SHP77 treated with DMSO at 0.1 percent for 48 hours (cell line): ENCODE results near the gene COTL1.

Experiments used
- DNase-seq: peaks from one replicate; lab custom pipeline; 2025; lab: John Stamatoyannopoulos, UW

COTL1 gene

DNA sequence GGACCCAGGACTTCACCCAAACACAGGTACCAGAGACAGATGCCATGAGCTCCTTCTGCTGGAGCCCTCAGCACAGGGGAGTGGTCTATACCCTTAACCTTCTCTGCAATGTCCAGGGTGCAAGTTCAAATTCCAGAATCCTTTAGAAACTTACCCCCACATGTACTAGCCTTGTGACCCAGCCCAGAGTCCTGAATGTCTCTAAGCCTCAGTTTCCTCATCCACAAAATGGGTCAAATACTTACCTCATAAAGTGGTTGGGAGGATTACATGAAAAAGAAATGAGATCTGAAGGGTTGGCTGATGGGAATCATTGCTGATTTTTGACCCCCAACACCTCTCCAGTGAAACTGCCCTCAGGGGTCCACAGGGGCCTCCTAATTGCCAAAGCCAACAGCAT is 21.7 kb downstream of the COTL1 start:
- DNase-seq = no peak

DNA sequence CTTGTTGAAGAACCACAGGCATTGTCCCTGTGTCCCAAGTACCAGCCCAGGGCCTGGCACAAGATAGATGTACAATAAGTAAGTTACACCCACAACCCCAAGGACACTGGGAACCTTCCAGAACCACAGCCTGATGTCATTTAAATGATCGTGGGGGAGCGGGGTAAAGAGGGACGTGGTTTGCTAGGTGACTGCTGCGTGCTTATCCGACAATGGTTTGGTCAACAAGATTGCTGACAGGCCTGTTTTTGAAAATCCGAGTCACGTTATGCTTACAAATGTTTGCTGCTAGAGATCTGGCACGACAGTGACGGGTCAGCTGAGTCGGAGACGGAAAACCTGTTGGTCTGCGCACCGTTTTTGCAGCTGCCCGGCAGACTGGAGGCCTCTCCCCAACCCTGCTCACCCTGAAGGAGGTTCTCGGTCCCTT is 22.8 kb downstream of the COTL1 start:
- DNase-seq = no peak

DNA sequence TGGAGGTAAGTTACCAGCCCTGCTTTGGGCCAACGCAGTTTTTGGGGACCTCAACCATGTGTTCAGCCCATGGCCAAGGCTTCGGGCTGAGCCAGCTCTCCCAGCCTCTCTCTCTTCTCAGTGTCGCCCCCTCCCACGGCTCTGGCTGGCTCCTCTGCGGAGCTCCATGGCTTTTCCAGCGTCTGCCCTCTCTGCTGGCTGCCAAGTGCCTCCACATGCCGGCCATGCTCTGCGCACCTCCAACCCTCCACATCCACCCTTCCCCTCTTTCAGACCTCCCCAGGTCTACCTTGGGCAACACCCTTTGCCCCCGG is 23.2 kb downstream of the COTL1 start:
- DNase-seq = no peak

DNA sequence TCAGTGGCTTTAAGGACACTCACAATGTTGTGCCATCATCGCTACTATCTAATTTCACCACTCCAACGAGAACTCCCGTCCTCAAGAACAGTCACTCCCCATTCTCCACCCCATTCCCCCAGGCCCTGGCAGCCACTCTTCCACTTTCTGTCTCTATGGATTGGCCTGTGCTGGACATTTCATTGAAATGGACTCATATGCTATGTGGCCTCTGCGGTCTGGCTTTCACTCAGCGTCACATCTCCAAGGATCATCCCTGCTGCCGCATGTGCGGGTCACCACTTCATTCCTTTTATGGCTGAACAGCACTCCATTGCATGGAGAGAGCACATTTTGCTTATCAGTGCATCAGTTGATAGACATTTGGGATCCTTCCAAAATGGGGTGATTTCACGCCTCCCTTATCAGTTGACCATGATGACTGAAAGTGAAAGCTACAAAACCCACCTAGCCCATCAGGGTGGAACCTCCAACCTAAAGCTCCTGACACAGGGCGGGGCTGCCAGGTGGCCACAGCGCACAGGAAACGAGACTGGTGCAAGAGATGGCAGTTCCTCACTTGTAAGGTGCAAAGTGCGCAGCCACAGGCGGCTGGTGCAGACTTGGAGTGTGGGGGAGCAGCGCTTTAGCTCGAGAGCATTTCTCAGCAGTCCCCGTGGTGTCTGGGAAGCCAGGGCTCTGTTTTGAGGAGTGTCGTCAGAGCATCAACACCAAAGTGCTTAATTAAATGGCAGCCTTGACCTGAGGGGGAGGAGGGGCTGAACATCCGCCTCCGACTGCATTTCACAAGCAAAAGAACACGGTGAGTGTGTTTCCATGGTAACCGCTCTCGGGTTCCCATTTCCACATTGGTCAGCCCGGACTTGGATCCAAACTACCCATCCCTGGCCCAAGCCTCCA is 23.8 kb downstream of the COTL1 start:
- DNase-seq = no peak

DNA sequence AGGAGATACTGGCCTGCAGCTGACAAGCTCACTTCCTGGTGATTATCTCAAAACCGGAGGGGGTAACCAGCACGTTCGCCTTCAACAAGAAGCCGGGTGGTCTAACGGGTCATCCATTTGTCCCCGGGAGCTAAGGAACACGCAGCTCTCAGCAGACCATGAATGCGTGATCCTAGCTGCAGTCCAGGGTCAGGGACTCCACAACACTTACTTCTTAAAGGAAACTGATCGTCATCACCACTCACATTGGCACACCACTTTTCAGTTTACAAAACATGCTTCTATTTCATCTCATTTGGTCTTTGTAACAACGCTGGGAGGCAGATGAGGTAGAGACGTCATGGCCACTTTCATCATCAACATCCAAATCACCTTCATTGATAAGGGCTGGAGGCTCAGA is 25.2 kb downstream of the COTL1 start:
- DNase-seq = no peak

DNA sequence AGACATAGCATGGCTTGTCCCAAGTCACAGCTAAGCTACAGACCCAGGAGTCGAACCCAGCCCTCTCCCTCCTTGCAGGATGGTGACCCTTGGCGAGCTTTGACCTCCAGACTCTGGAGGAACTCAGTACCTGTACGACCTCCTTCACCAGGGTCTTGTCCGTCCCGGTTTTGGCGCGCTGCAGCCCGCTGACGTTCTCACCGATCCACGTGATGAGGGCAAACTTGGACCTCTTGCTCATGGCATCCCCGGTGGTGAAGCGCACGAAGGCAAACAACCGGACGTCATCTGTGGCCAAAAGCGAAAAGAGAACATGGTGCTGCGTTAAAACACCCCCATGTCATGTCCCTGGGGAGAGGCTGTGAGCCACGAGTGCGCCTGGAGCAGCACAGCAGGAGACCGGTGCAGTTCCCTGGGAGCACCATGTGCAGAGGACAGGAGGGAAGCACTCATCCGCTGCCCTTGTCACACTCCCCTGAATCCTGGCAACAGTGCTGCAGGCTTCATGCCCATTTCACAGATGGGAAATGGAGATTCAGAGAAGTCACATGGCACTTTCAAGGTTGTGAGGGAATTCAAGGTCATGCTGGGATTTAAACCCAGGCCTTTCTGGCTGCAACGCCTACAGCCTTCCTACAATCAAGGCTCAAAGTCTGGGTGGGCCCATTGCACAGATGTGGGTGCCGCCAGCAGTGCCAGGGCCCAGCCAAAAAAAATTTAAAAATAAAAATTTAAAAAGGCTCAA is 27.7 kb downstream of the COTL1 start:
- no peak for DNase-seq

DNA sequence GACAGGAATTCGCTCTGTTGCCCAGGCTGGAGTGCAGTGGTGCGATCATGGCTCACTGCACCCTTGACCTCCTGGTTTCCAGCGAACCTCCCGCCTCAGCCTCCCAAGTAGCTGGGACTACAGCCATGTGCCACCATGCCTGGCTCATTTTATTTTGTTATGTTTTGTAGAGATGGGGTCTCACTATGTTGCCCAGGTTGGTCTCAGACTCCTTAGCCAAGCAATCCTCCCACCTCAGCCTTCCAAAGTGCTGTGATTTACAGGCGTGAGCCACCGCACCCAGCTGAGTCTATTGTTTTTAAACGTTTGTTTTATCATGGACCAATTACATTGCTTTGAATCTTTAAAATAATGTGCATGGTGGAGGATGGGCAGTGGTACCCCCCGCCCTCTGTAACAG is 28.9 kb downstream of the COTL1 start:
- no peak for DNase-seq

DNA sequence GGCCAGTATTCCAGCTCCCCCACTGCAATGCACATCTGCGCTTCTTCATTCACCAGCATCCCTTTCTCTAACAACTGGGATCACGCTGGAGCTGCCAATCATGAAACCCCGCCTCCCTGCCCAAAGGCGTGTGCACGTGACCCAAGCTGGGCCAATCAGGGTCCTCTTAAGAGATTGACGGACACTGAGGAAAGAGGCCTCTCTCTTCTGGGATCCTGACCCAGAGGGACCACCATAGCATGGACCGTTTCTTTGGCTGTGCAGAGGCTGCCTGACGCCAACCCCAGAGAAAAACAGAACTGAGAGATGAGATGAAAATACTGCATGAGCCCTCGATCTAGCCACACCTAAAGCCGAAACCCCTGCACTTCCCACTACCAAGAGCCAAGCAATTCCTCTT is 32.0 kb downstream of the COTL1 start:
- no peak for DNase-seq

DNA sequence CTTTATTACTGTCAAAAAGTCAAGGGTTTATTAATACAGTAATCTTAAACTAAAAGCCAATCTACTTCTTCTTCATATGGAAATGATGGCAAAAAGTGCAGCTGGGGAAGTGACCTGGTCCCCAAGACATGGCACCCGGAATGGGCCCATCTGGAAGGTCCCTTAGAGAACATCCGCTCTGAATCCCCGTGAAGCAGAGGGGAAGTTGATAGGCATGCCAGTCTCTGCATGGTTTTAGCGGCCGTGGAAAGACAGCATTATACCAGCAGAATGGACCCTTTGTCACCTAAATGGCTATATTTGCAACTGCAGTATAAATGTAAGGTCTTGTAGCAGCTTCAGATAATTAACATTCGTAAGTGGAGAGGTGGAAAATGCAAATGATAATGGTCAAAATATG is 32.4 kb downstream of the COTL1 start:
- no peak for DNase-seq

DNA sequence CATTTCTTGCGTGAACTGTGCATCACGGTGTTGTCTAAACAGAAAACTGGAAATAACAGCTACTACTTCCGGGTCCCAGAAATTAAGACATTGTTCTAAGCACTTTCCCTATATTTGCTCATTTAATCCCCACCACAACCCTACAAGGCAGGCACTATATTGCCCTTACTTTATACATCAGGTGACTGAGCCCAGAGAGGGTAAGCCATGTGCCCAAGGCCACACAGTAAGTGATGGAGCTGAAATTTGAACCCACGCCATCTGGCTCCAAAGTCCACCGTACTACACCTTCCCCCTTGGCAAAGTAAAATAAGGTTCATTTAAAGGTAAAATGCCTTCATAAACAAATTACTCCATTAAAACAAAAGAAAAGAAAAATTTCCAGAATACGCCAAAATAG is 33.2 kb downstream of the COTL1 start:
- DNase-seq = no peak

DNA sequence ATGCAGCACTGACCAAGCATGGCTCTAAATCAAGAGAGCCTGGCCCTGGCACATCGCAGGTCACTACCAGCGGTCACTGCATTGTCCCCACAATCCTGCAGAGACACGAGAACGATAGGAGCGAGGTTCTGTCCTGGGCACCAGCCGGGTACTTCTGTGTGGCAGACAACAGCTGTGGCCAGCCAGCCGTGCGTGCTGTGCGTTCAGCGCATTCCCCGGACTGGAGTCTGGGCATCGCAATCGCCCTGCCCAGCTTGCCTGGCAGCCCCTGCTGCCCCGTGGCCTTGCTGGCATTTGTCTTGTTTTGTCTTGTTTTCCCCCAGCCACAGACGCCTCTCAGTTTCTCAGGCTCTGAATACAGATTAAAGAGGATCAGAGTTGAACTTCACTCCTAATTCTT is 33.9 kb downstream of the COTL1 start:
- DNase-seq = no peak

DNA sequence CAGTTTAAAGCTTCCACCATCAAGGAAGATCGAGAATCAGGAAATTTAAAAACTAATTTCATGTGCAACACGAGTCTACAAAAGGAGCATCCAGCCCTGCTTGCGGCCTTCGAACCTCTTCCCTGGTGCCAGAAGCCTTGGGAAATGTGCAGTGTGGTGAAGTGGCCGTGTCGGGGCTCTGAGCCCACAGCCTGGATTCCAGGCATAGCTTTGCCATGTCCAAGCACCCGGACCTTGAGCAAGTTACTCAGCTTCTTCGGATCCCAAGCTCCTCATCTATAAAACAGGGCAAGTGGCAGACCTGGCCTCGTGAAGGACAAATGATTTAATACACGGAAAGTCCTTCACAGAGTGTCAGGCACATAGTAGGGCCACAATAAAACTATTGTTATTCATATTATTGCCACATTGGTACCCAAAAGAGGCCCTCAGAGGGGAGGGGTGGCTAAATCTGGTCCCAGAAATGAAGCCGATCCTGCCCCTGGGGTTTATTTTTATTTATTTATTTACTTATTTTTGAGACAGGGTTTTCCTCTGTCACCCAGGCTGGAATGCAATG is 34.8 kb downstream of the COTL1 start:
- no peak for DNase-seq

DNA sequence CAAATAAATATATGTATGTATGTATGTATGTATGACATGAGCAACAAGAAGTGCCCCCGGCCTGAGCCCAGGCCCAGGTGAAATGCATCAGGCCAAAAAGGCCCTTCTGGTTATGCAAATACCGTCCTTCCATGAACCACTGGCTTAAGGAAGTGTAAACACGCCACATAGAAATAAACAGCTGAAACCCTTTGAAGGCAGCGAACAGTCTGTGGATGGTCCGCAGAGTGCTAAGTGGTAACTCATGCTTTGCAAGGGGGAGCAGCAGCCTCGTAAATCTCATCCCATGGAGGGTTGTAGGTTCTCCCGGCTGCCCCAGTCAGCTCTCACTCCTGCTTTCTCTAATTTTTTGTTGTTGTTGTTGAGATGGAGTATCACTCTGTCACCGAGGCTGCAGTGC is 36.7 kb downstream of the COTL1 start:
- DNase-seq = no peak

DNA sequence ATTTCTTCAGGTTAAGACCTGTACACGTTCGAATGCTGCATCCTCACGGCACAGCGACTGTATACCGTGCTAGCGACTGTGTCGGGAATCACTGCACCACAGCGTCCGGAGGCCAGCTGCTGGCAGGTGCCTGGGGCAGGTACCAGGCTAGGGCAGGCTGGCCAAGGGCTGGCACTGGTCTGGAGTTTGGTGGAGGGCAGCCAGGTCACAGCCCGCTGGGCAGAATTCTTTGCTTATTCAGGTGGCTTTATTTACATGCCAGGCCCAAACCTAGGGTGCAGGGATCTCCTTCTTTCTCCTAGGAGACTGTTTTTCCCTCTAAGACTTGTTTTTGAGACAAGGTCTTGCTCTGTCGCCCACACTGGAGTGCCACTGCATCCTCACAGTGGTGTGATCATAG is 37.9 kb downstream of the COTL1 start:
- DNase-seq = no peak

DNA sequence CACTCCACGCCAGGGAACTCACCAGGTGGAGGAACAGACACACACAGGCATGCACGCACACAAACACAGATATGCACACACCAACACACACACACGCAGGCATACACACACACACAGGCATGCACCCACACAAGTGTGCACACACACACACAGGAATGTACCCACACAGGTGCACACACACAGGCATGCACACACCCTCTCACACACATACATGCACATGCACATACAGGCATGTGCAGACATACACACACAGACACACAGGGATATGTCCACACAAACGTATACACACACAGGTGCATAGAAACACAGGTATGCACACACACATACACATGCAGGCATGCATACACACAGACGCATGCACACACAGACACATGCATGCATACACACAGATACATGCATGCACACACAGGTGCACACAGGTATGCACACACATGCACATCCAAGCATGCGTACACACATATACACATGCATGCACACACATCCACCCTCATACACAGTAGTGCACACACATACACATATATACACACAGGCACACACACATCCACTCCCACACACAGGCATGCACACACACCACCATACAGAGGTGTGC is 39.2 kb downstream of the COTL1 start:
- DNase-seq = no peak

DNA sequence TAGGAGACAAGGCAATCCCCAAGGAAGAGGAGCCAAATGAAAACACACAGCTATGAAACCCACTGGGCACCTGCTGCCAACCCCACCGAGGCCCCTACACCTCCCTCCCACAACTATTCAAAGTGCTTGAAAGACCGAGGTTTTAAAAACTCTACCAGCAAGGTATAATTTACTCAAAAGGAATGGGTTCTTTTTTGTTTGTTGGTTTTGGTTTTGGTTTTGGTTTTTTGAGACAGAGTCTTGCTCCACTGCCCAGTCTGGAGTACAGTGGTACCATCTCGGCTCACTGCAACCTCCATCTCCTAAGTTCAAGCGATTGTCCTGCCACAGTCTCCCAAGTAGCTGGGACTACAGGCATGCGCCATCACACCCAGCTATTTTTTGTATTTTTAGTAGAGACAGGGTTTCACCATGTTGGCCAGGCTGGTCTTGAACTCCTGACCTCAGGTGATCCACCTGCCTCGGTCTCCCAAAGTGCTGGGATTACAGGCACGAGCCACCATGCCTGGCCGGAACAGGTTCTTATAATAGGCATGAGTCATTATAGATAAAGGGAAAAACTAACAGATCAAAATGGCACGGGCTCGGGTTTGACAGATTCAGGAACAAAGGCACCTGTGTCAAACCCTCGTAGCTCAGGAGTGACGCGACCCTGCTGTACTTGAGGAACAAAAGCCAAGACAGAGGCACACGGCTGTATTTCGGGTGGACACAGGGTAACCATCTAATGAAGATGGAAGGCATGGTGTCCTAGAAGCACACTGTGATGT is 40.7 kb downstream of the COTL1 start:
- DNase-seq = no peak

DNA sequence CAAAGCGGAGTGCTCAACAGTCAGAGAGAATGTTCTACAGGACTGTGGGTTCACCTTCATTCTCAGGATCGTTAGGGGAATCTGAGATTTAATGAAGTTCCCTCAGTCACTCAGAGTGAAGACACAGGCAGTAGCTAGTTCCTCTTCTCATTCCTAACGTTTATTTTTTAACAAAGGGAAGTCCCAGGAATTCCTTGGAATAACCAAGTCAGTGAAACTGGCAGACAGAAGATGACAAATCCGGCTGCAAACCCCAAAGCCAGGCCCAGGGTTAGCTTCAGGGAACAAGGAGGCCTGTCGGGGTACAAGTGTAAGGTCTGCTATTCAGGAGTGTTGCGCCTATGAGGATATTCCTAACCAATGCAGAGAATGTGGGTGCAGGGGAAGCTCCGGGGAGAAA is 42.0 kb downstream of the COTL1 start:
- DNase-seq = no peak

DNA sequence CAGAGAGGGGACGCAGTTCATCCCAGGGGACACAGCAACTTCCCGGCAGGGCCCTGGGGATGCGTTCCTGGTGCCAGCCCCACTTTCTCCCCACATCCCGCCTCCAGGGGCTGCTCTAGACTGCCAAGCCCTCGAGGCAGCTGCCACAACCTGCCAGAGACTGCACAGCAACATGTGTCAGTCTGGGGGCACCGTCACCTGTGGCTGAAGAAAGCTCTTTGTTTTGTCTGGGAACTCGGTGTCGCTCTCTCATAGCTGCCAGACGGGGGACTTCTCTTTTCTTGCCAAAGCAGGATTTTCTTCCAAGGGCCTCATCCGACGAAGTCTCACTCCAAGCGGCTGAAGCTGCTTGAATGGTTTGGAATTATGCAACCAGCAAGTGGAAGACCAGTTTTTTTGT is 43.7 kb downstream of the COTL1 start:
- no peak for DNase-seq

DNA sequence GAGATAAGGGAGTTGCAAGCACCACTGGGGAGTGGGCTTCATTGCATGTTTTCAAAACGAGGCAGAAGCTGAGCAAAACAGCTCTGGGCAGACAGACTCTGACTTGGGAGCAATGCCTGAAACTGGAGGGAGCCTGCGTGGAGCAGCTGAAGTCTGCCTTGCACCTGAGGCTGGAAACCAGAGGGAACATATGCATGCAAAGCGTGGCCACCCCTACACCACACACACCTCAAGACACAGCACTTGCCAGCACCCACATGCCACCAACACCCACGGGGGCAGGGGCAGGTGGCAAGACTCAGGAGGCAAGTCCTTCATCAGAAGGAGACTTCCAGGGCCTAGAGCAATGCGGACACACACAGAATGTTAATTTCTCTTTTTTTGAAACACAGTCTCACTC is 45.8 kb downstream of the COTL1 start:
- DNase-seq = no peak

DNA sequence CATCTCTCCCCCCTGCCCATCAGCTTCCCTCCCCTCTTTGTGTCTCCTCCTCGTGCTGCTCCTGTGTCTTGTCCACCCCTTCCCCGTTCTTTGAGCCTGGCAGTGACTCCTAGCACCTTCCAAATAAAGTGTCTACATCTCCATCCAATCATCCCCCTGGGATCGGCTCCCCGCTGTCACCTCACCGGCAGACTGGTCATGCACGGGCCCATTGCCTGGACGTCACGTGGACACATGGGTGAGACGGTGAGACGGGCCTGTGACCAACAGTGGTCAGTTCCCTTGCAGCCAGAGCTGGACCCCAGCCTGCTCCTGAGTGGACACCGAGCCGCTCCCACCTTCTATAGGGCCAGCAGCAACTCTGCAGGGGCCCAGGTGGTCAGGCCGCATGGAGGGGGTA is 46.4 kb downstream of the COTL1 start:
- no peak for DNase-seq

DNA sequence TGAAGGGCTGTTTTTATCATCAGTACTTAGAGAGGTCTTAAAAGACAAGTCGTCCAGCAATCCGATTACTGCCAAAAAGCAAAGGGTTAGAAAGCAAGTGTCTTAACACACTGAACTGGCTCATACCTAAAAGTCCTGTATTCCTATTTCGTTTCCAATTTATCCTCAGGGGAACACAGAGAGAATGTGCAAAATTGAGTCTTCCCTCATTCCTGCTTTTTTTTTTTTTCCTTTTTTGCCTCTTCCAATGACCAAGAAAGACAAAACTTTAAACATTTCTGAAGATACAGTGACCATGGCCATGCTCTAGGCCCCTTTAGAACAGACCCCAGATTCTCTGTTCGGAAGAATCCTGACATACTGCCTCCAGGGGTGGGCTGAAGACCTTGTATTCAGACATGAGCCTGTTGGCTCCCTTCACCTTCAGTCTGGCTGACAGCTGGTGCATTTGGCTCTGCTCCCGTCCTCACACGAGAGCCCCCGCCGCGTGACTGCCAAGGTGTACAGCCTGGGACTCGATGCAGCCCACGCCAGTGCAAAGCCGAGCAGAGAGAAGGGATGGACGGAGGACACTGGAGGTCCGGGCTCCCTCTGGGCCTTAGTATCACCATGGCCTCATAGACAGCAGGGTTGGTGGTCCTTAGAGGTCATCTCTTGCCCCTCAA is 47.0 kb downstream of the COTL1 start:
- no peak for DNase-seq
